Upper lobe of left lung (tissue), 6 donors: ENCODE data around the gene DNAJB4. TPM values are rescaled to one million over a fixed set of nuclear protein-coding genes. Genes with fewer than 3 reads are reported as not detected.

Experiments
- ATAC-seq, 2 donors: fragments of 200-7000 bp; cut with Tn5 transposase; one replicate each; pipeline ENCODE4 v1.9.1; 2022; ENCODE audit warnings: mild to moderate bottlenecking in 2 of 2, moderate library complexity in 2 of 2; ENCODE audit not compliant: low FRiP score in 2 of 2
- DNase-seq, 2 donors: peaks; one replicate each; pipeline ENCODE4 v3.0.0-alpha.2; 2019 to 2020
- H3K27ac ChIP-seq, 4 donors: fragments of 200-600 bp; sonication (generic); one replicate each; pipeline ENCODE4 v1.5.1; 2016 to 2019
- H3K27me3 ChIP-seq, 4 donors: fragments of 200-600 bp; sonication (generic); one replicate each; pipeline ENCODE4 v1.5.1; 2017 to 2019
- H3K36me3 ChIP-seq, 4 donors: fragments of 200-600 bp; sonication (generic); one replicate each; pipeline ENCODE4 v1.5.1; 2016 to 2019
- H3K4me1 ChIP-seq, 4 donors: fragments of 200-600 bp; sonication (generic); one replicate each; pipeline ENCODE4 v1.5.1; 2018 to 2019
- H3K4me3 ChIP-seq, 4 donors: fragments of 200-600 bp; sonication (generic); one replicate each; pipeline ENCODE4 v1.5.1; 2017 to 2019; ENCODE audit warnings: mild to moderate bottlenecking in 2 of 4, moderate library complexity in 1 of 4
- H3K9me3 ChIP-seq, 4 donors: fragments of 200-600 bp; sonication (generic); one replicate each; pipeline ENCODE4 v1.5.1; 2018 to 2019
- EP300 ChIP-seq, 4 donors: sonication (generic); formaldehyde crosslinking; IDR thresholded peaks; one replicate each; pipeline ENCODE4 v1.5.1; 2017; ENCODE audit warnings: antibody characterized with exemption in 4 of 4, control low read depth in 2 of 4
- POLR2A ChIP-seq, 4 donors: fragments of 450-650 bp; IDR thresholded peaks; one replicate each; pipeline ENCODE4 v1.5.1; 2016 to 2017; ENCODE audit warnings: antibody characterized with exemption in 4 of 4, mild to moderate bottlenecking in 2 of 4
- POLR2AphosphoS5 ChIP-seq, 2 donors: sonication (generic); formaldehyde crosslinking; IDR thresholded peaks; one replicate each; pipeline ENCODE4 v1.5.1; 2017; ENCODE audit warnings: antibody characterized with exemption in 2 of 2
- WGBS, 2 donors: methylation state at CpG; one replicate each; pipeline ENCODE4 v1.1.5; 2017 to 2018; 5-methylcytosine and 5-hydroxymethylcytosine counted together
- total RNA-seq, 6 donors: library from RNA; depleted of rRNA in 4 of 6; stranded (reverse); fragments of >200 nt in 4 of 6; gene quantifications; one replicate each; pipeline versions ENCODE4 v1.1.0 to v1.2.1, GENCODE V29; 2016 to 2021
- TF ChIP-seq, protein P1 (sequence below), 6 experiments: fragments of 450-650 bp in 4 of 6; fragments of 200-600 bp in 2 of 6; sonication (generic) in 2 of 6; IDR thresholded peaks; one replicate each; pipeline ENCODE4 v1.5.1; 2016 to 2019; ENCODE audit warnings: antibody characterized with exemption in 6 of 6
- donor health status: DM: no; HTN: no; CAD: no; lungs with moderate emphysema.
- donor health status: DM: no; HTN: yes; CAD: no; lungs with severe emphysema.

The DNAJB4 gene
- total RNA-seq, 6 donors from 2014 or later, result 20.0 to 49.5 (median 22.0) TPM

- Histone ChIP-seq H3K27ac (peak overlapping the region in 1 of 4 donors; percentile 24), H3K9me3 (no peaks in the 10 kb centered on the region), H3K4me3 (peak overlapping the region in 2 of 4 donors; percentile 56 to 66), H3K27me3 (no peaks in the 10 kb centered on the region), H3K36me3 (peaks cover 0 to 6% (median 1%) of the 10 kb centered on the region in 4 donors), H3K4me1 (peaks cover 39 to 52% (median 47%) of the 10 kb centered on the region in 4 donors)
- WGBS, 2 donors, result 29 to 32% methylated on average over 2 of the region's 2 CpGs
- DNase-seq, result no peak
- TF ChIP-seq POLR2AphosphoS5 (IDR thresholded peaks at IDR 0.05), result no peak
- TF ChIP-seq POLR2A (IDR thresholded peaks at IDR 0.05), result no peak
- TF ChIP-seq, protein P1, sequence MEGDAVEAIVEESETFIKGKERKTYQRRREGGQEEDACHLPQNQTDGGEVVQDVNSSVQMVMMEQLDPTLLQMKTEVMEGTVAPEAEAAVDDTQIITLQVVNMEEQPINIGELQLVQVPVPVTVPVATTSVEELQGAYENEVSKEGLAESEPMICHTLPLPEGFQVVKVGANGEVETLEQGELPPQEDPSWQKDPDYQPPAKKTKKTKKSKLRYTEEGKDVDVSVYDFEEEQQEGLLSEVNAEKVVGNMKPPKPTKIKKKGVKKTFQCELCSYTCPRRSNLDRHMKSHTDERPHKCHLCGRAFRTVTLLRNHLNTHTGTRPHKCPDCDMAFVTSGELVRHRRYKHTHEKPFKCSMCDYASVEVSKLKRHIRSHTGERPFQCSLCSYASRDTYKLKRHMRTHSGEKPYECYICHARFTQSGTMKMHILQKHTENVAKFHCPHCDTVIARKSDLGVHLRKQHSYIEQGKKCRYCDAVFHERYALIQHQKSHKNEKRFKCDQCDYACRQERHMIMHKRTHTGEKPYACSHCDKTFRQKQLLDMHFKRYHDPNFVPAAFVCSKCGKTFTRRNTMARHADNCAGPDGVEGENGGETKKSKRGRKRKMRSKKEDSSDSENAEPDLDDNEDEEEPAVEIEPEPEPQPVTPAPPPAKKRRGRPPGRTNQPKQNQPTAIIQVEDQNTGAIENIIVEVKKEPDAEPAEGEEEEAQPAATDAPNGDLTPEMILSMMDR (IDR thresholded peaks at IDR 0.05), result no peak
- no peak for TF ChIP-seq EP300 (IDR thresholded peaks at IDR 0.05)
- no peak for ATAC-seq
These were observed 28.8 kb upstream of the DNAJB4 start for GRCh38 chr1:77975907-77976306.

- 63 to 68% methylated on average over 13 of the region's 13 CpGs for WGBS, 2 donors
- ATAC-seq (no peak), DNase-seq (no peak)
- TF ChIP-seq, protein P1 (IDR thresholded peaks at IDR 0.05), result no peak
- TF ChIP-seq POLR2AphosphoS5 (IDR thresholded peaks at IDR 0.05) (no peak), EP300 (IDR thresholded peaks at IDR 0.05) (no peak), POLR2A (IDR thresholded peaks at IDR 0.05) (no peak)
- Histone ChIP-seq H3K36me3 (peaks cover 0 to 4% (median 1%) of the 10 kb centered on the region in 4 donors), H3K4me1 (peaks cover 38 to 52% (median 47%) of the 10 kb centered on the region in 4 donors), H3K4me3 (peak overlapping the region in 3 of 4 donors; percentile 2 to 66 (median 56)), H3K27ac (peak overlapping the region in 2 of 4 donors; percentile 8 to 24), H3K27me3 (no peaks in the 10 kb centered on the region), H3K9me3 (no peaks in the 10 kb centered on the region)
These were observed 28.2 kb upstream of the DNAJB4 start for GRCh38 chr1:77976433-77977076.

DNA sequence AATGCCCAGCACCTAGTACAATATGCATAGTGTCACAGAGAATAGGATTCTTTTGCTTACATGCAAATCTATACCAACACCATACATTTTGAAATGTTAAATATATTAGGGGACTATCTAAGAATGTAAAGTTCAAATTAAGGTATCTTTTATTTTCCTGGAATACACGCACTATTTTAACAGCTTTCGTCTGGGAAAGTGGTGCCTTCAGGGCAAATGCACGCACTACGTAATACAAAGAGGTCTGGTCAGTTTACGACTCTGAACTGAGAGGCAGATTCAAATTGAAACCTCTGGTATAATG lies 26.8 kb upstream of the DNAJB4 start:
- H3K27ac ChIP-seq, result peak overlapping the region; percentile 95 to 99 (median 98)
- H3K4me3 ChIP-seq, result peak overlapping the region; percentile 43 to 66 (median 52)
- no peaks in the 10 kb centered on the region for H3K27me3 ChIP-seq
- peaks cover 0 to 4% (median 0%) of the 10 kb centered on the region in 4 donors for H3K36me3 ChIP-seq
- WGBS, 2 donors, result 0 to 2% methylated on average over 5 of the region's 5 CpGs
- TF ChIP-seq, protein P1 (IDR thresholded peaks at IDR 0.05), result no peak
- no peak for TF ChIP-seq EP300 (IDR thresholded peaks at IDR 0.05)
- TF ChIP-seq POLR2AphosphoS5 (IDR thresholded peaks at IDR 0.05), result no peak
- TF ChIP-seq POLR2A (IDR thresholded peaks at IDR 0.05), result no peak
- ATAC-seq (no peak), DNase-seq (no peak)
- H3K4me1 ChIP-seq, result peaks cover 37 to 44% (median 40%) of the 10 kb centered on the region in 4 donors
- H3K9me3 ChIP-seq, result no peaks in the 10 kb centered on the region

- Histone ChIP-seq H3K4me1 (peaks cover 37 to 41% (median 39%) of the 10 kb centered on the region in 4 donors), H3K27ac (peak overlapping the region; percentile 95 to 99 (median 98)), H3K36me3 (peaks cover 0 to 4% (median 0%) of the 10 kb centered on the region in 4 donors), H3K27me3 (no peaks in the 10 kb centered on the region), H3K9me3 (no peaks in the 10 kb centered on the region), H3K4me3 (peak overlapping the region; percentile 43 to 66 (median 52))
- DNase-seq (peak; percentile 86 to 88), ATAC-seq (peak; percentile 86 to 93)
- 0 to 2% methylated on average over 31 to 34 of the region's 34 CpGs for WGBS, 2 donors
- peak; percentile 52 to 55 for TF ChIP-seq POLR2AphosphoS5 (IDR thresholded peaks at IDR 0.05)
- TF ChIP-seq EP300 (IDR thresholded peaks at IDR 0.05), result no peak
- peak in 3 of 4 donors; percentile 35 to 49 (median 42) for TF ChIP-seq POLR2A (IDR thresholded peaks at IDR 0.05)
- TF ChIP-seq, protein P1 (IDR thresholded peaks at IDR 0.05), result no peak
These were observed 26.3 kb upstream of the DNAJB4 start for GRCh38 chr1:77978293-77978968.
